Body of pancreas (tissue), 4 donors: Measurements from ENCODE around the gene ADAM15. TPM values are rescaled to one million over a fixed set of nuclear protein-coding genes. Genes with fewer than 3 reads are reported as not detected.

Source experiments
- ATAC-seq: fragments of 150-250 bp; one replicate; pipeline ENCODE4 v1.9.1; 2016
- DNase-seq, 4 donors: peaks; one replicate each; pipeline ENCODE4 v3.0.0-alpha.2; 2019
- H3K27ac ChIP-seq, 4 donors: fragments of 200-600 bp; sonication (generic); 1 replicate in 3 of 4; 2 replicates in 1 of 4; pipeline versions ENCODE4 v1.5.1 to v1.6.1; 2016 to 2019; ENCODE audit warnings: mild to moderate bottlenecking in 1 of 4, mixed read lengths in 1 of 4, moderate library complexity in 1 of 4
- H3K27me3 ChIP-seq, 2 donors: fragments of 200-600 bp; sonication (generic); one replicate each; pipeline ENCODE4 v1.6.0; 2016; ENCODE audit warnings: mild to moderate bottlenecking in 1 of 2
- H3K36me3 ChIP-seq, 2 donors: fragments of 200-600 bp; sonication (generic); replicated peaks in 1 of 2; 2 replicates each; pipeline ENCODE4 v1.5.1; 2016; ENCODE audit warnings: low read depth in 2 of 2; ENCODE audit not compliant: insufficient read depth in 1 of 2
- H3K4me1 ChIP-seq: fragments of 200-600 bp; sonication (generic); one replicate; pipeline ENCODE4 v1.6.0; 2016
- H3K4me3 ChIP-seq, 2 donors: fragments of 200-600 bp; sonication (generic); 1 replicate in 1 of 2; 2 replicates in 1 of 2; pipeline ENCODE4 v1.5.1; 2016 to 2019
- H3K9me3 ChIP-seq, 3 donors: fragments of 200-600 bp; sonication (generic); 1 replicate in 2 of 3; 2 replicates in 1 of 3; pipeline ENCODE4 v1.5.1; 2016
- POLR2A ChIP-seq, 3 donors: fragments of 450-650 bp; IDR thresholded peaks; one replicate each; pipeline ENCODE4 v1.6.1; 2016; ENCODE audit warnings: antibody characterized with exemption in 3 of 3, mild to moderate bottlenecking in 2 of 3
- WGBS, 2 donors: methylation state at CpG; one replicate each; pipeline ENCODE4 v1.1.5; 2017; 5-methylcytosine and 5-hydroxymethylcytosine counted together
- intact Hi-C: fragments of 100-400 bp; cut with DNase I; formaldehyde crosslinking; loops from one replicate; pipeline ENCODE4 v1.15.1; 2023
- total RNA-seq, 2 donors: library from RNA; depleted of rRNA; stranded (reverse); fragments of >200 nt; gene quantifications; one replicate each; pipeline ENCODE4 v1.1.0, GENCODE V29; 2016
- TF ChIP-seq, protein P1 (sequence below), 7 experiments: fragments of 450-650 bp in 4 of 7; fragments of 200-600 bp in 3 of 7; sonication (generic) in 3 of 7; IDR thresholded peaks; one replicate each; pipeline ENCODE4 v1.5.1; 2016 to 2019; ENCODE audit warnings: antibody characterized with exemption in 7 of 7

Gene ADAM15
- total RNA-seq, 2 donors from 2014 or later: 37.2 to 48.5 TPM

DNA sequence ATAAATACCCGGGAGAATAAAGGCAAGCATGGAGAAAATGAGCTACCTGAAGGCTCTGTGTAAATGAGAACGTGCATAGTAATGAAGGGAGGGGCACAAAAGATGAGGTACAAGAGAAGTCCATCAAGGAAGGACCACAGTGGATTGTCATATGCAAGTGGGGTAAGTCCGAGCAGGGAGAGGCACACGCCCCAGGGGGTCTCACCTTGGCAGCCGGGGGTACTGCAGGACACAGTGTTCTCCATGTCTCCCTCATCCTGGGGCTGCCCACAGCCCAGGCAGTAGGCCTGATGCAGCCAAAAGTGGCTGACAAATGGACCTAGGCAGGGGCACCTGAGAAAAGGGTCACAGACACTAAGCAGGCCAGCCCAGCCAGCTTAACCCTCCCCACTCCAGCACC lies 27.5 kb upstream of the ADAM15 start:
- Histone ChIP-seq H3K27ac (no peak overlapping the region), H3K9me3 (no peaks in the 10 kb centered on the region), H3K4me1 (peaks cover 17% of the 10 kb centered on the region), H3K27me3 (no peaks in the 10 kb centered on the region), H3K4me3 (no peak overlapping the region), H3K36me3 (no peaks in the 10 kb centered on the region)
- TF ChIP-seq, protein P1, sequence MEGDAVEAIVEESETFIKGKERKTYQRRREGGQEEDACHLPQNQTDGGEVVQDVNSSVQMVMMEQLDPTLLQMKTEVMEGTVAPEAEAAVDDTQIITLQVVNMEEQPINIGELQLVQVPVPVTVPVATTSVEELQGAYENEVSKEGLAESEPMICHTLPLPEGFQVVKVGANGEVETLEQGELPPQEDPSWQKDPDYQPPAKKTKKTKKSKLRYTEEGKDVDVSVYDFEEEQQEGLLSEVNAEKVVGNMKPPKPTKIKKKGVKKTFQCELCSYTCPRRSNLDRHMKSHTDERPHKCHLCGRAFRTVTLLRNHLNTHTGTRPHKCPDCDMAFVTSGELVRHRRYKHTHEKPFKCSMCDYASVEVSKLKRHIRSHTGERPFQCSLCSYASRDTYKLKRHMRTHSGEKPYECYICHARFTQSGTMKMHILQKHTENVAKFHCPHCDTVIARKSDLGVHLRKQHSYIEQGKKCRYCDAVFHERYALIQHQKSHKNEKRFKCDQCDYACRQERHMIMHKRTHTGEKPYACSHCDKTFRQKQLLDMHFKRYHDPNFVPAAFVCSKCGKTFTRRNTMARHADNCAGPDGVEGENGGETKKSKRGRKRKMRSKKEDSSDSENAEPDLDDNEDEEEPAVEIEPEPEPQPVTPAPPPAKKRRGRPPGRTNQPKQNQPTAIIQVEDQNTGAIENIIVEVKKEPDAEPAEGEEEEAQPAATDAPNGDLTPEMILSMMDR (IDR thresholded peaks at IDR 0.05): no peak
- TF ChIP-seq POLR2A (IDR thresholded peaks at IDR 0.05): no peak
- 74 to 76% methylated on average over 5 of the region's 5 CpGs for WGBS, 2 donors
- no peak for ATAC-seq
- intact Hi-C loops: no loop called here
- DNase-seq: no peak

DNA sequence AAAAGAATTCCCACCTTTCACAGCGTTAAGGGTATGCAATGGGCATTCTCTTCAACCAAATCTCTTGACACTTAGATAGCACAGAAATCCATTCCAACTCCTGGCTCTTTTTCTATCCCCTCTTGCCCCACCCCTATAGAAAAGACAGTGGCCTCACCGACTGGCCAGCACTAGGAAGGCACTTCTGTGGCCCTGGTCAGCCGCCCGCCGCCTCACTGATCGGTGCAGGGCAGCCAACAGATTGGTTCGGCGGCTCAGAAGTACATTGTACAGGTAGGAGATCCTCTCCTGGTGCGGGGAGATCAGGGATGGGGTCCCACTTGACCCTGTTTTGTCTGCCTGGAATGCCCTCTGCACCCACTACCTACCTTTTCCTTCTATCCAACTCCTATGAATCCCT lies 26.8 kb upstream of the ADAM15 start:
- Histone ChIP-seq H3K4me1 (peaks cover 17% of the 10 kb centered on the region), H3K36me3 (no peaks in the 10 kb centered on the region), H3K9me3 (no peaks in the 10 kb centered on the region), H3K27ac (no peak overlapping the region), H3K4me3 (no peak overlapping the region), H3K27me3 (no peaks in the 10 kb centered on the region)
- intact Hi-C loops: no loop called here
- DNase-seq (no peak), ATAC-seq (no peak)
- TF ChIP-seq, protein P1 (IDR thresholded peaks at IDR 0.05): no peak
- no peak for TF ChIP-seq POLR2A (IDR thresholded peaks at IDR 0.05)
- WGBS, 2 donors: 82 to 89% methylated on average over 9 of the region's 9 CpGs

DNA sequence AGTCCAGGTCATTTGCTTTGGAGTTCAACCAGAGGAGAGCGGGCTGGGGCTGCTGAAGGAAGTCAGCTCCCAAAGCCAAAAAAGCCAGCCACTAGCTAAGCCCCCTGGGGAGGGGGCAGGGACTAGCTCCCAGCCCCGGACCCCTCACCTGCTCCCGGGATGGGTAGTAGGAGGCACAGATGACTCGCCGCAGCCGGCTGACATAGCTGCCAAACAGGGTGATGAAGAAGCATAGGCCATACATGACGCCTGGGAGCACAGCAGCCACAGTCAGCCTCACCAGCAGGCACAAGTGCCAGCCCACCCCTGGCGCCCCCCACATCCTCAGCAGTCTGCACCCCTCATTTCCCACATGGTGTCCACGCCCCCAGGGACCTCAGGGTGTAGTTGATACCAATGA lies 25.0 kb upstream of the ADAM15 start:
- ATAC-seq: no peak
- intact Hi-C loops: no loop called here
- WGBS, 2 donors: 62 to 69% methylated on average over 5 to 9 of the region's 9 CpGs

DNA sequence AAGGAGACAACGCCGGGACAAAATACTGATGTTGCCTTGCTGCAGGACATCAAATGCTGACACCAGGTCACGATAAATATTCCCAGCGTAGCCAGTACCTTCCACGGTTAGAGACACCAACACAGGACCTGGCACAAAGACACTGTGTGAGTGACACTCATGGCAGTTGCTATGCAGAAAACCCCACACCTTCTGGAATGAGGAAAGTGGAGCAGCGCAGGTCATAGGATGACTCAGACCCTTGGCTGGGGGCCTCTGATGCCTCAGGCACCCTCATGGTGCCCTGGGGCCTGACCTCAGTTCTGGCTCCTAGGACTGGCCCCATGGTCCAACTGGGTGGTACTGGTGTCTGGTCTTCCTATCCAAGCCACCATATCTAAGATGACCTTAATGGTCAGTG lies 24.5 kb upstream of the ADAM15 start:
- intact Hi-C loops: no loop called here
- peaks cover 17% of the 10 kb centered on the region for H3K4me1 ChIP-seq
- H3K27ac ChIP-seq: no peak overlapping the region
- no peak overlapping the region for H3K4me3 ChIP-seq
- H3K27me3 ChIP-seq: no peaks in the 10 kb centered on the region
- H3K36me3 ChIP-seq: no peaks in the 10 kb centered on the region
- no peak for DNase-seq
- no peaks in the 10 kb centered on the region for H3K9me3 ChIP-seq
- ATAC-seq: no peak
- WGBS, 2 donors: 79 to 83% methylated on average over 6 of the region's 6 CpGs
- TF ChIP-seq, protein P1 (IDR thresholded peaks at IDR 0.05): no peak
- TF ChIP-seq POLR2A (IDR thresholded peaks at IDR 0.05): no peak

More for the DNA sequence above, 25.0 kb upstream of the ADAM15 start:
- no peak for DNase-seq
- no peak for TF ChIP-seq POLR2A (IDR thresholded peaks at IDR 0.05)
- TF ChIP-seq, protein P1 (IDR thresholded peaks at IDR 0.05): no peak
- Histone ChIP-seq H3K27me3 (no peaks in the 10 kb centered on the region), H3K36me3 (no peaks in the 10 kb centered on the region), H3K4me1 (peaks cover 17% of the 10 kb centered on the region), H3K27ac (no peak overlapping the region), H3K9me3 (no peaks in the 10 kb centered on the region), H3K4me3 (no peak overlapping the region)

DNA sequence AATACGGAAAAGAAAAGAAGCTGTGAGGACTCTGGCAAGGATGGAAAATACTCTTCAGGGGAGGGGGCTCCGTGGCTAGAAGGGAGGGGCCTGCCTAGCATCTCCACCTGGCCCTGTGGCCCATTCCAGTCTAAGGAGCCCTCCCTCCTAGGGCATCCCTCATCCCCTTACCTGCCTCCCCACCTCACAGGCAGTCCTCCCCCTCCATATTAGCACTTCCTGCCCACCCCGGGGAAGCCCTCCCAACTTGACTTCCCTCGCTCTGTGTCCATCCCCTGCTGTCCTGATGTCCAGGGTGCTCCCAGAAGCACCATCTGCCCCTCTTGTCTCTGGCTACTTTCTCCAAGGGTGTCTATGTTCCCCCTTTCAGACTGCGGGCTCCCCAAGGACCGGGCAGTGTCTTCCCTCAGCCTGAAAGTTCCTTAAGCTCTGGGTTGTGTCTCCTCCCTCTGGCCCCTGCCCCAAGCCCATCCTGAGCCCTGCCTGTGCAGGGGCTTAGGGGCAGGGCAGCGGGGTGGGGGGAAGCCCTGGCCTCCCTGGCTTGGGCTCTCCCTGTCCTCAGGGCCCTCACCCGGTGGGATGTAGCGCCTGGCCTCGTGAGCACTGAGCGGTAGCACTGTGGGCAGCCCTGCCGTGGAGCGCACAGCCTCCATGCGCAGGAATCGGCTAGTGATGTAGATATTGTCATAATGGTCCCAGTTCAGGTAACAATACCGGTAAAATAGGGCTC lies 21.4 kb upstream of the ADAM15 start:
- Histone ChIP-seq H3K9me3 (no peaks in the 10 kb centered on the region), H3K4me1 (peaks cover 8% of the 10 kb centered on the region), H3K36me3 (no peaks in the 10 kb centered on the region), H3K27me3 (no peaks in the 10 kb centered on the region), H3K4me3 (no peak overlapping the region), H3K27ac (no peak overlapping the region)
- DNase-seq (no peak), ATAC-seq (no peak)
- 80 to 82% methylated on average over 6 to 16 of the region's 16 CpGs for WGBS, 2 donors
- intact Hi-C loops: no loop called here
- no peak for TF ChIP-seq POLR2A (IDR thresholded peaks at IDR 0.05)
- TF ChIP-seq, protein P1 (IDR thresholded peaks at IDR 0.05): no peak
